ENCODE measurements around the gene PDZD2. TPM values are rescaled to one million over a fixed set of nuclear protein-coding genes. Genes with fewer than 3 reads are reported as not detected.

Gene PDZD2
- total RNA-seq, 1 donor from 2014 or later: 2.6 TPM

- Histone ChIP-seq H3K36me3 (ENCODE audit: control insufficient read depth in 3 of 3, insufficient read depth in 3 of 3, low read length in 3 of 3) (peaks cover 5 to 11% (median 7%) of the 10 kb centered on the region in 3 donors), H3K4me1 (ENCODE audit: control insufficient read depth in 3 of 3, insufficient read depth in 3 of 3, low read length in 3 of 3) (peaks cover 3 to 16% (median 3%) of the 10 kb centered on the region in 3 donors), H3K9me3 (ENCODE audit: control insufficient read depth in 3 of 3, low read length in 3 of 3) (no peaks in the 10 kb centered on the region), H3K9ac (ENCODE audit: low read depth in 1 of 3, low read length in 3 of 3) (no peak overlapping the region), H3K4me3 (ENCODE audit: low read length in 3 of 3) (no peak overlapping the region), H3K27me3 (ENCODE audit: control insufficient read depth in 3 of 3, insufficient read depth in 3 of 3, low read length in 3 of 3) (no peaks in the 10 kb centered on the region), H3K27ac (ENCODE audit: low read depth, low read length) (no peak overlapping the region)
These were observed 492.7 kb downstream of the PDZD2 start for GRCh38 chr5:32131604-32132003.

GRCh38 chr5:32132757-32133156 is 493.8 kb downstream of the PDZD2 start:
- no peak overlapping the region for H3K27ac ChIP-seq (ENCODE audit: low read depth, low read length)
- H3K9me3 ChIP-seq (ENCODE audit: control insufficient read depth in 3 of 3, low read length in 3 of 3): no peaks in the 10 kb centered on the region
- H3K4me3 ChIP-seq (ENCODE audit: low read length in 3 of 3): no peak overlapping the region
- peaks cover 5 to 11% (median 7%) of the 10 kb centered on the region in 3 donors for H3K36me3 ChIP-seq (ENCODE audit: control insufficient read depth in 3 of 3, insufficient read depth in 3 of 3, low read length in 3 of 3)
- H3K4me1 ChIP-seq (ENCODE audit: control insufficient read depth in 3 of 3, insufficient read depth in 3 of 3, low read length in 3 of 3): peaks cover 2 to 14% (median 3%) of the 10 kb centered on the region in 3 donors
- no peaks in the 10 kb centered on the region for H3K27me3 ChIP-seq (ENCODE audit: control insufficient read depth in 3 of 3, insufficient read depth in 3 of 3, low read length in 3 of 3)
- H3K9ac ChIP-seq (ENCODE audit: low read depth in 1 of 3, low read length in 3 of 3): no peak overlapping the region

GRCh38 chr5:32135086-32135485 is 496.2 kb downstream of the PDZD2 start:
- Histone ChIP-seq H3K36me3 (ENCODE audit: control insufficient read depth in 3 of 3, insufficient read depth in 3 of 3, low read length in 3 of 3) (peaks cover 5 to 11% (median 7%) of the 10 kb centered on the region in 3 donors), H3K9ac (ENCODE audit: low read depth in 1 of 3, low read length in 3 of 3) (no peak overlapping the region), H3K27me3 (ENCODE audit: control insufficient read depth in 3 of 3, insufficient read depth in 3 of 3, low read length in 3 of 3) (no peaks in the 10 kb centered on the region), H3K27ac (ENCODE audit: low read depth, low read length) (no peak overlapping the region), H3K4me3 (ENCODE audit: low read length in 3 of 3) (no peak overlapping the region), H3K4me1 (ENCODE audit: control insufficient read depth in 3 of 3, insufficient read depth in 3 of 3, low read length in 3 of 3) (peaks cover 0 to 4% (median 3%) of the 10 kb centered on the region in 3 donors), H3K9me3 (ENCODE audit: control insufficient read depth in 3 of 3, low read length in 3 of 3) (no peaks in the 10 kb centered on the region)

DNA sequence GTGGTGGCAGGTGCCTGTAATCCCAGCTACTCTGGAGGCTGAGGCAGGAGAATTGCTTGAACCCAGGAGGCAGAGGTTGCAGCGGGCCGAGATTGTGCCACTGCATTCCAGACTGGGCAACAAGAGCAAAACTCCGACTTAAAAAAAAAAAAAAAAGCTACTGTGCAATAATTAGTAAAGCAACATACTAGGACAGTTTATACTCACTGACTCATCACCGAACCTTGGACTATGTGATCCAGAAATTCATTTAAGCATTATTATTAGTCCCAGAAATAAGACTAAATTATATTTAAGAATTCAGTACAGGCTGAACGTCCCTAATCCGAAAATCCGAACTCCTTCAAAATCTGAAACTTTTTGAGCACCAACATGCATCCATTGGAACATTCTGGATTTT is 497.4 kb downstream of the PDZD2 start:
- Histone ChIP-seq H3K4me3 (ENCODE audit: low read length in 3 of 3) (no peak overlapping the region), H3K9ac (ENCODE audit: low read depth in 1 of 3, low read length in 3 of 3) (no peak overlapping the region), H3K4me1 (ENCODE audit: control insufficient read depth in 3 of 3, insufficient read depth in 3 of 3, low read length in 3 of 3) (peaks cover 0 to 3% (median 0%) of the 10 kb centered on the region in 3 donors), H3K36me3 (ENCODE audit: control insufficient read depth in 3 of 3, insufficient read depth in 3 of 3, low read length in 3 of 3) (peaks cover 5 to 11% (median 7%) of the 10 kb centered on the region in 3 donors), H3K9me3 (ENCODE audit: control insufficient read depth in 3 of 3, low read length in 3 of 3) (no peaks in the 10 kb centered on the region), H3K27me3 (ENCODE audit: control insufficient read depth in 3 of 3, insufficient read depth in 3 of 3, low read length in 3 of 3) (no peaks in the 10 kb centered on the region), H3K27ac (ENCODE audit: low read depth, low read length) (no peak overlapping the region)

- H3K27me3 ChIP-seq (ENCODE audit: control insufficient read depth in 3 of 3, insufficient read depth in 3 of 3, low read length in 3 of 3): no peaks in the 10 kb centered on the region
- no peak overlapping the region for H3K4me3 ChIP-seq (ENCODE audit: low read length in 3 of 3)
- no peaks in the 10 kb centered on the region for H3K9me3 ChIP-seq (ENCODE audit: control insufficient read depth in 3 of 3, low read length in 3 of 3)
- H3K9ac ChIP-seq (ENCODE audit: low read depth in 1 of 3, low read length in 3 of 3): no peak overlapping the region
- H3K36me3 ChIP-seq (ENCODE audit: control insufficient read depth in 3 of 3, insufficient read depth in 3 of 3, low read length in 3 of 3): peaks cover 3 to 9% (median 7%) of the 10 kb centered on the region in 3 donors
- H3K4me1 ChIP-seq (ENCODE audit: control insufficient read depth in 3 of 3, insufficient read depth in 3 of 3, low read length in 3 of 3): peaks cover 0 to 3% (median 0%) of the 10 kb centered on the region in 3 donors
- H3K27ac ChIP-seq (ENCODE audit: low read depth, low read length): no peak overlapping the region
These were observed 500.0 kb downstream of the PDZD2 start for GRCh38 chr5:32138839-32139493.

DNA sequence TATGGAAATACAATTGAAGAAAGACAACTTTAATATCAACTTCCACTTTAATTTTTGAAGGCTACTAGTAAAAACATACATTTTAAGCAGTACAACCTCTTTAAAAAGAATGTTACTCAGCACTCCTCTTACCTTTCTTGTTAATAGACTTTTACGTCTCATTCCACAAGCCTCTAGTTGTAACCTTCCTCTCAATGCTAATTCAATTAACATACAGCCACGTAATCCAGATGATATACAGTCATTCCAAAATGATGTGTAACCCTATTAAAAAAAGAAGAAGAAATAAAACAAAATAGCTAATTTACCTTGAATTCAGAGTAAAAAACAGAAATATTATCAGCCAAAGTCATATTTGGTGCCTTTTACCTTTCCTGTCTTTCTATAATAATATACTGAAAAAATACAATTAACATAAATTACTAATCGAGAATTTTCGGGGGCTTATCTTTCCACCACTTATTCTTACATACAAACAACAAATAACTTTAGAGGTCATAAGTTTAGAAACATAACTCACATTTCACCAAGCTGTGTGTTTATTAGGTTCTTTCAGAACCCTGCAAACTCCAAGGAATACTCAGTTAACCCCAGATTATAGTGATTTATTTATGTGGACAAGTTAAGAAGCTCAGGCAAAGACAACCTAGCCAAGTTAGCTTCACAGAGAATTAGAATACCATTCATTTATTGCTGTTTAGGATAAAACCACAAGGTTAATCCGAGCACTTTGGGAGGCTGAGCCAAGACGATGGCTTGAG is 504.9 kb downstream of the PDZD2 start:
- H3K4me1 ChIP-seq (ENCODE audit: control insufficient read depth in 3 of 3, insufficient read depth in 3 of 3, low read length in 3 of 3): peaks cover 16 to 22% (median 20%) of the 10 kb centered on the region in 3 donors
- no peaks in the 10 kb centered on the region for H3K36me3 ChIP-seq (ENCODE audit: control insufficient read depth in 3 of 3, insufficient read depth in 3 of 3, low read length in 3 of 3)
- no peak overlapping the region for H3K27ac ChIP-seq (ENCODE audit: low read depth, low read length)
- no peaks in the 10 kb centered on the region for H3K9me3 ChIP-seq (ENCODE audit: control insufficient read depth in 3 of 3, low read length in 3 of 3)
- H3K27me3 ChIP-seq (ENCODE audit: control insufficient read depth in 3 of 3, insufficient read depth in 3 of 3, low read length in 3 of 3): no peaks in the 10 kb centered on the region
- no peak overlapping the region for H3K9ac ChIP-seq (ENCODE audit: low read depth in 1 of 3, low read length in 3 of 3)
- H3K4me3 ChIP-seq (ENCODE audit: low read length in 3 of 3): no peak overlapping the region

- no peaks in the 10 kb centered on the region for H3K9me3 ChIP-seq (ENCODE audit: control insufficient read depth in 3 of 3, low read length in 3 of 3)
- no peaks in the 10 kb centered on the region for H3K36me3 ChIP-seq (ENCODE audit: control insufficient read depth in 3 of 3, insufficient read depth in 3 of 3, low read length in 3 of 3)
- no peak overlapping the region for H3K27ac ChIP-seq (ENCODE audit: low read depth, low read length)
- no peak overlapping the region for H3K9ac ChIP-seq (ENCODE audit: low read depth in 1 of 3, low read length in 3 of 3)
- no peaks in the 10 kb centered on the region for H3K27me3 ChIP-seq (ENCODE audit: control insufficient read depth in 3 of 3, insufficient read depth in 3 of 3, low read length in 3 of 3)
- no peak overlapping the region for H3K4me3 ChIP-seq (ENCODE audit: low read length in 3 of 3)
- H3K4me1 ChIP-seq (ENCODE audit: control insufficient read depth in 3 of 3, insufficient read depth in 3 of 3, low read length in 3 of 3): peaks cover 17 to 22% (median 20%) of the 10 kb centered on the region in 3 donors
These were observed 505.7 kb downstream of the PDZD2 start for GRCh38 chr5:32144378-32145207.

- no peaks in the 10 kb centered on the region for H3K36me3 ChIP-seq (ENCODE audit: control insufficient read depth in 3 of 3, insufficient read depth in 3 of 3, low read length in 3 of 3)
- no peak overlapping the region for H3K27ac ChIP-seq (ENCODE audit: low read depth, low read length)
- H3K4me1 ChIP-seq (ENCODE audit: control insufficient read depth in 3 of 3, insufficient read depth in 3 of 3, low read length in 3 of 3): peaks cover 19 to 22% (median 20%) of the 10 kb centered on the region in 3 donors
- no peak overlapping the region for H3K4me3 ChIP-seq (ENCODE audit: low read length in 3 of 3)
- H3K27me3 ChIP-seq (ENCODE audit: control insufficient read depth in 3 of 3, insufficient read depth in 3 of 3, low read length in 3 of 3): no peaks in the 10 kb centered on the region
- H3K9me3 ChIP-seq (ENCODE audit: control insufficient read depth in 3 of 3, low read length in 3 of 3): no peaks in the 10 kb centered on the region
- H3K9ac ChIP-seq (ENCODE audit: low read depth in 1 of 3, low read length in 3 of 3): no peak overlapping the region
These were observed 506.4 kb downstream of the PDZD2 start for GRCh38 chr5:32145378-32145777.

- Histone ChIP-seq H3K4me3 (ENCODE audit: low read length in 3 of 3) (no peak overlapping the region), H3K9me3 (ENCODE audit: control insufficient read depth in 3 of 3, low read length in 3 of 3) (no peaks in the 10 kb centered on the region), H3K27ac (ENCODE audit: low read depth, low read length) (no peak overlapping the region), H3K27me3 (ENCODE audit: control insufficient read depth in 3 of 3, insufficient read depth in 3 of 3, low read length in 3 of 3) (no peaks in the 10 kb centered on the region), H3K9ac (ENCODE audit: low read depth in 1 of 3, low read length in 3 of 3) (no peak overlapping the region), H3K36me3 (ENCODE audit: control insufficient read depth in 3 of 3, insufficient read depth in 3 of 3, low read length in 3 of 3) (no peaks in the 10 kb centered on the region), H3K4me1 (ENCODE audit: control insufficient read depth in 3 of 3, insufficient read depth in 3 of 3, low read length in 3 of 3) (peaks cover 19 to 22% (median 22%) of the 10 kb centered on the region in 3 donors)
These were observed 508.3 kb downstream of the PDZD2 start for GRCh38 chr5:32147236-32147635.

Measured in skeletal muscle tissue (tissue), 4 donors.